HCT116 (cell line): ENCODE data around the gene HADH.

Experiments used
- EZH2 ChIP-seq: fragments of 200-600 bp; sonication (generic); IDR thresholded peaks from 2 replicates; pipeline ENCODE4 v1.6.1; 2017; ENCODE audit warnings: antibody characterized with exemption, mixed run types
- EZH2phosphoT487 ChIP-seq: fragments of 200-600 bp; IDR thresholded peaks from 2 replicates; pipeline ENCODE4 v1.6.1; 2018; ENCODE audit warnings: antibody characterized with exemption, borderline replicate concordance
- POLR2A ChIP-seq: IDR thresholded peaks from 2 replicates; pipeline ENCODE4 v1.7.0; 2011; ENCODE audit warnings: borderline replicate concordance; ENCODE audit not compliant: insufficient read depth, insufficient read length; ENCODE audit errors: extremely low read depth
- SIN3A ChIP-seq: IDR thresholded peaks from 2 replicates; pipeline ENCODE4 v1.6.1; 2012; ENCODE audit warnings: low read depth
- TCF7L2 ChIP-seq: IDR thresholded peaks from 2 replicates; pipeline ENCODE4 v1.7.0; 2011; ENCODE audit warnings: borderline replicate concordance, inconsistent platforms; ENCODE audit not compliant: insufficient read depth, insufficient read length; ENCODE audit errors: extremely low read depth
- YY1 ChIP-seq: IDR thresholded peaks from 2 replicates; pipeline ENCODE4 v1.6.1; 2011; ENCODE audit warnings: low read length, low read depth, moderate library complexity, mild to moderate bottlenecking; ENCODE audit not compliant: insufficient replicate concordance; ENCODE audit errors: extremely low read depth
- TF ChIP-seq, protein P1 (sequence below): IDR thresholded peaks from 2 replicates; pipeline ENCODE4 v1.6.1; 2012; ENCODE audit warnings: low read depth
- TF ChIP-seq, protein P2 (sequence below), 3 experiments: fragments of 200-600 bp in 1 of 3; sonication (generic) in 1 of 3; IDR thresholded peaks in 2 of 3; conservative IDR thresholded peaks in 1 of 3; 2 replicates each; pipeline ENCODE4 v1.5.1; 2012 to 2017; ENCODE audit warnings: low read depth in 2 of 3, low read length in 2 of 3, antibody characterized with exemption in 1 of 3, borderline replicate concordance in 1 of 3, control low read depth in 1 of 3, mild to moderate bottlenecking in 1 of 3, mixed read lengths in 1 of 3, mixed run types in 1 of 3, moderate library complexity in 1 of 3; ENCODE audit not compliant: insufficient read depth in 1 of 3
- TF ChIP-seq, protein P3 (sequence below): IDR thresholded peaks from 2 replicates; pipeline ENCODE4 v1.6.1; 2012

DNA sequence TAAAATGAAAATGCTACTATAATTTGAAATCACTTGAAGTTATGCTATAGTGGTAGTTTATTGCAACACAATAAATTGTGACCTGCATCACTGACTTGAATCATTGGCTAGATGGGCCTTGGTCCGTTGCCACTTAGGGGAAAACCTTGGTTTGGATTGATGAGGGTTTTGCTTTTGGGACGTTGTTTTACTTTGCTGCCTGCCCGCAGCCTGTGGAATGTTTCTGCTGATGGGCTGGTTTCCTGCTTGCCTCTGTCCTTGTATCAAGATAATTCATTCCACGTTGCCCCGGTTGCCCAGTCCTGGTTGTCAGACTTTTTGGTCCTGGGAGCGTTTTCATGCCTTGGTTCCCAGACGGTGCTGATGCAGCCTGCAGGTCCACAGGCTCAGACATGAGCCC lies 18.3 kb downstream of the HADH start:
- TF ChIP-seq SIN3A (no peak), TCF7L2 (no peak), POLR2A (no peak), EZH2 (no peak), EZH2phosphoT487 (no peak), YY1 (no peak)
- TF ChIP-seq, protein P1, sequence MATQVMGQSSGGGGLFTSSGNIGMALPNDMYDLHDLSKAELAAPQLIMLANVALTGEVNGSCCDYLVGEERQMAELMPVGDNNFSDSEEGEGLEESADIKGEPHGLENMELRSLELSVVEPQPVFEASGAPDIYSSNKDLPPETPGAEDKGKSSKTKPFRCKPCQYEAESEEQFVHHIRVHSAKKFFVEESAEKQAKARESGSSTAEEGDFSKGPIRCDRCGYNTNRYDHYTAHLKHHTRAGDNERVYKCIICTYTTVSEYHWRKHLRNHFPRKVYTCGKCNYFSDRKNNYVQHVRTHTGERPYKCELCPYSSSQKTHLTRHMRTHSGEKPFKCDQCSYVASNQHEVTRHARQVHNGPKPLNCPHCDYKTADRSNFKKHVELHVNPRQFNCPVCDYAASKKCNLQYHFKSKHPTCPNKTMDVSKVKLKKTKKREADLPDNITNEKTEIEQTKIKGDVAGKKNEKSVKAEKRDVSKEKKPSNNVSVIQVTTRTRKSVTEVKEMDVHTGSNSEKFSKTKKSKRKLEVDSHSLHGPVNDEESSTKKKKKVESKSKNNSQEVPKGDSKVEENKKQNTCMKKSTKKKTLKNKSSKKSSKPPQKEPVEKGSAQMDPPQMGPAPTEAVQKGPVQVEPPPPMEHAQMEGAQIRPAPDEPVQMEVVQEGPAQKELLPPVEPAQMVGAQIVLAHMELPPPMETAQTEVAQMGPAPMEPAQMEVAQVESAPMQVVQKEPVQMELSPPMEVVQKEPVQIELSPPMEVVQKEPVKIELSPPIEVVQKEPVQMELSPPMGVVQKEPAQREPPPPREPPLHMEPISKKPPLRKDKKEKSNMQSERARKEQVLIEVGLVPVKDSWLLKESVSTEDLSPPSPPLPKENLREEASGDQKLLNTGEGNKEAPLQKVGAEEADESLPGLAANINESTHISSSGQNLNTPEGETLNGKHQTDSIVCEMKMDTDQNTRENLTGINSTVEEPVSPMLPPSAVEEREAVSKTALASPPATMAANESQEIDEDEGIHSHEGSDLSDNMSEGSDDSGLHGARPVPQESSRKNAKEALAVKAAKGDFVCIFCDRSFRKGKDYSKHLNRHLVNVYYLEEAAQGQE: no peak
- TF ChIP-seq, protein P2, sequence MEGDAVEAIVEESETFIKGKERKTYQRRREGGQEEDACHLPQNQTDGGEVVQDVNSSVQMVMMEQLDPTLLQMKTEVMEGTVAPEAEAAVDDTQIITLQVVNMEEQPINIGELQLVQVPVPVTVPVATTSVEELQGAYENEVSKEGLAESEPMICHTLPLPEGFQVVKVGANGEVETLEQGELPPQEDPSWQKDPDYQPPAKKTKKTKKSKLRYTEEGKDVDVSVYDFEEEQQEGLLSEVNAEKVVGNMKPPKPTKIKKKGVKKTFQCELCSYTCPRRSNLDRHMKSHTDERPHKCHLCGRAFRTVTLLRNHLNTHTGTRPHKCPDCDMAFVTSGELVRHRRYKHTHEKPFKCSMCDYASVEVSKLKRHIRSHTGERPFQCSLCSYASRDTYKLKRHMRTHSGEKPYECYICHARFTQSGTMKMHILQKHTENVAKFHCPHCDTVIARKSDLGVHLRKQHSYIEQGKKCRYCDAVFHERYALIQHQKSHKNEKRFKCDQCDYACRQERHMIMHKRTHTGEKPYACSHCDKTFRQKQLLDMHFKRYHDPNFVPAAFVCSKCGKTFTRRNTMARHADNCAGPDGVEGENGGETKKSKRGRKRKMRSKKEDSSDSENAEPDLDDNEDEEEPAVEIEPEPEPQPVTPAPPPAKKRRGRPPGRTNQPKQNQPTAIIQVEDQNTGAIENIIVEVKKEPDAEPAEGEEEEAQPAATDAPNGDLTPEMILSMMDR (IDR thresholded peaks at IDR 0.05 in 2 of 3, conservative IDR thresholded peaks at IDR 0.05 in 1 of 3; ENCODE audit: borderline replicate concordance in 1 of 3, insufficient read depth in 1 of 3, low read depth in 2 of 3, low read length in 2 of 3): no peak
- TF ChIP-seq, protein P3, sequence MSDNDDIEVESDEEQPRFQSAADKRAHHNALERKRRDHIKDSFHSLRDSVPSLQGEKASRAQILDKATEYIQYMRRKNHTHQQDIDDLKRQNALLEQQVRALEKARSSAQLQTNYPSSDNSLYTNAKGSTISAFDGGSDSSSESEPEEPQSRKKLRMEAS: no peak
